ENCODE measurements around the gene DEDD2. TPM values are rescaled to one million over a fixed set of nuclear protein-coding genes. Genes with fewer than 3 reads are reported as not detected.

Gene DEDD2
- total and polyA plus RNA-seq, 2 donors (not counting 3 experiments of a cell fraction or from before 2014, with no cell fraction given) = 19.5 to 34.8 TPM

- H3K4me2 ChIP-seq (ENCODE audit: insufficient read depth, low read length) = no peak overlapping the region
- no peak overlapping the region for H3K27ac ChIP-seq (ENCODE audit: insufficient read depth, low read depth, low read length)
- FAIRE-seq (no peak), DNase-seq (ENCODE audit: low read depth, low spot score) (no peak)
- CTCF ChIA-PET = no interaction called here
- BruUV-seq (replicated peaks) = no TSS peak
- H2AFZ ChIP-seq (ENCODE audit: low read depth, low read length) = no peak overlapping the region
- H3K27me3 ChIP-seq (ENCODE audit: control insufficient read depth in 2 of 2, insufficient read depth in 2 of 2, low read length in 2 of 2) = peaks cover 24 to 31% of the 10 kb centered on the region in 2 experiments
- no peaks in the 10 kb centered on the region for H4K20me1 ChIP-seq (replicated peaks; ENCODE audit: control insufficient read depth, extremely low read depth, insufficient read depth, low read length)
- TF ChIP-seq EZH2 (IDR thresholded peaks at IDR 0.05; ENCODE audit: borderline replicate concordance, low read depth, low read length, severe bottlenecking) (no peak), CTCF (IDR thresholded peaks at IDR 0.05; ENCODE audit: extremely low read depth in 1 of 2, insufficient read depth in 1 of 2, low read depth in 1 of 2, low read length in 2 of 2) (no peak), MAX (IDR thresholded peaks at IDR 0.05; ENCODE audit: insufficient read depth, insufficient read length) (no peak), FOS (IDR thresholded peaks at IDR 0.05; ENCODE audit: borderline replicate concordance, insufficient read depth, low read length) (no peak), JUN (IDR thresholded peaks at IDR 0.05; ENCODE audit: borderline replicate concordance, insufficient read depth, insufficient read length, low read depth) (no peak), POLR2A (IDR thresholded peaks at IDR 0.05; ENCODE audit: low read depth, low read length) (no peak), GATA2 (IDR thresholded peaks at IDR 0.05; ENCODE audit: insufficient read depth, insufficient read length, low read depth, low read length) (no peak), MYC (IDR thresholded peaks at IDR 0.05; ENCODE audit: low read depth, low read length) (no peak), POLR2AphosphoS5 (IDR thresholded peaks at IDR 0.05; ENCODE audit: insufficient read depth, low read depth, low read length) (no peak)
- no peaks in the 10 kb centered on the region for H3K36me3 ChIP-seq (ENCODE audit: control insufficient read depth in 2 of 2, extremely low read depth in 1 of 2, insufficient read depth in 2 of 2, low read length in 2 of 2)
- H3K9ac ChIP-seq (replicated peaks; ENCODE audit: extremely low read depth, insufficient read depth, low read length) = no peak overlapping the region
- intact Hi-C loops (cut with micrococcal nuclease) = no loop called here
- no peak overlapping the region for H3K4me3 ChIP-seq (replicated peaks in 1 of 3; ENCODE audit: insufficient read depth in 1 of 3, low read depth in 1 of 3, low read length in 3 of 3)
- H3K9me3 ChIP-seq (replicated peaks; ENCODE audit: control insufficient read depth, insufficient read depth, low read length) = no peaks in the 10 kb centered on the region
- POLR2A ChIA-PET = no interaction called here
- no peaks in the 10 kb centered on the region for H3K79me2 ChIP-seq (ENCODE audit: control insufficient read depth, insufficient read depth, low read length)
- H3K9me1 ChIP-seq (replicated peaks; ENCODE audit: control insufficient read depth, extremely low read depth, insufficient read depth, low read length) = no peaks in the 10 kb centered on the region
- no peaks in the 10 kb centered on the region for H3K4me1 ChIP-seq (ENCODE audit: control insufficient read depth, extremely low read depth, insufficient read depth, low read length)
- dilution Hi-C loops (cut with MboI; ENCODE audit: extremely low pct_ligation_motif_present, low sequenced_read_pairs) = no loop called here
Observed at GRCh38 chr19:42153672-42154433, 63.6 kb downstream of the DEDD2 start.

Measured in endothelial cell of umbilical vein (primary cell).